Stimulated activated CD4-positive, alpha-beta T cell treated with anti-CD3 and anti-CD28 coated beads, TNF-alpha, amount 100 ng/mL, for 1 hour (primary cell): ENCODE results near the gene CAMSAP1.

Source experiments
- DNase-seq, 3 donors: peaks; one replicate each; pipeline ENCODE4 v3.0.0-alpha.2; 2020; ENCODE audit warnings: low read depth in 3 of 3, low spot score in 1 of 3

CAMSAP1 gene

GRCh38 chr9:135794361-135794885 lies 112.9 kb downstream of the CAMSAP1 start:
- no peak for DNase-seq

GRCh38 chr9:135794057-135794335 lies 113.3 kb downstream of the CAMSAP1 start:
- no peak for DNase-seq

GRCh38 chr9:135793221-135794056 lies 113.9 kb downstream of the CAMSAP1 start:
- DNase-seq: no peak

- no peak for DNase-seq
Measured at GRCh38 chr9:135792268-135793128, 114.8 kb downstream of the CAMSAP1 start.

GRCh38 chr9:135791431-135792267 lies 115.7 kb downstream of the CAMSAP1 start:
- DNase-seq: no peak

GRCh38 chr9:135790850-135791249 lies 116.5 kb downstream of the CAMSAP1 start:
- DNase-seq: no peak

GRCh38 chr9:135790356-135790755 lies 117.0 kb downstream of the CAMSAP1 start:
- no peak for DNase-seq

- DNase-seq: no peak
Measured at GRCh38 chr9:135789838-135790291, 117.5 kb downstream of the CAMSAP1 start.

- DNase-seq: no peak
Measured at GRCh38 chr9:135788576-135789300, 118.6 kb downstream of the CAMSAP1 start.

GRCh38 chr9:135787776-135788575 lies 119.4 kb downstream of the CAMSAP1 start:
- no peak for DNase-seq

- no peak for DNase-seq
Measured at GRCh38 chr9:135787317-135787716, 120.0 kb downstream of the CAMSAP1 start.

GRCh38 chr9:135786146-135786690 lies 121.1 kb downstream of the CAMSAP1 start:
- no peak for DNase-seq

GRCh38 chr9:135785013-135785575 lies 122.3 kb downstream of the CAMSAP1 start:
- no peak for DNase-seq

- DNase-seq: no peak
Measured at GRCh38 chr9:135783540-135784245, 123.7 kb downstream of the CAMSAP1 start.

GRCh38 chr9:135782946-135783345 lies 124.4 kb downstream of the CAMSAP1 start:
- DNase-seq: no peak

- no peak for DNase-seq
Measured at GRCh38 chr9:135780626-135781025, 126.7 kb downstream of the CAMSAP1 start.

GRCh38 chr9:135780086-135780485 lies 127.3 kb downstream of the CAMSAP1 start:
- no peak for DNase-seq

GRCh38 chr9:135779571-135779970 lies 127.8 kb downstream of the CAMSAP1 start:
- no peak for DNase-seq
